GM12891 (cell line): ENCODE measurements around the gene PCTP.

Experiments used
- PAX5 ChIP-seq: IDR thresholded peaks from 2 replicates; pipeline ENCODE4 v1.6.1; 2011; ENCODE audit warnings: low read length, moderate library complexity, mild to moderate bottlenecking; ENCODE audit not compliant: insufficient read depth, severe bottlenecking
- TAF1 ChIP-seq: IDR thresholded peaks from 2 replicates; pipeline ENCODE4 v1.6.1; 2011; ENCODE audit warnings: low read depth, low read length, control low read depth

GRCh38 chr17:55730380-55730779 lies 20.5 kb upstream of the PCTP start:
- TF ChIP-seq TAF1 (no peak), PAX5 (no peak)
